Activated CD4-positive, alpha-beta T cell treated with anti-CD3 and anti-CD28 coated beads, Interleukin-2, amount 50 U/mL, for 1 hour (primary cell): Measurements from ENCODE around the gene BRSK2.

Source experiments
- DNase-seq: peaks from one replicate; pipeline ENCODE4 v3.0.0-alpha.2; 2020

The BRSK2 gene

DNA sequence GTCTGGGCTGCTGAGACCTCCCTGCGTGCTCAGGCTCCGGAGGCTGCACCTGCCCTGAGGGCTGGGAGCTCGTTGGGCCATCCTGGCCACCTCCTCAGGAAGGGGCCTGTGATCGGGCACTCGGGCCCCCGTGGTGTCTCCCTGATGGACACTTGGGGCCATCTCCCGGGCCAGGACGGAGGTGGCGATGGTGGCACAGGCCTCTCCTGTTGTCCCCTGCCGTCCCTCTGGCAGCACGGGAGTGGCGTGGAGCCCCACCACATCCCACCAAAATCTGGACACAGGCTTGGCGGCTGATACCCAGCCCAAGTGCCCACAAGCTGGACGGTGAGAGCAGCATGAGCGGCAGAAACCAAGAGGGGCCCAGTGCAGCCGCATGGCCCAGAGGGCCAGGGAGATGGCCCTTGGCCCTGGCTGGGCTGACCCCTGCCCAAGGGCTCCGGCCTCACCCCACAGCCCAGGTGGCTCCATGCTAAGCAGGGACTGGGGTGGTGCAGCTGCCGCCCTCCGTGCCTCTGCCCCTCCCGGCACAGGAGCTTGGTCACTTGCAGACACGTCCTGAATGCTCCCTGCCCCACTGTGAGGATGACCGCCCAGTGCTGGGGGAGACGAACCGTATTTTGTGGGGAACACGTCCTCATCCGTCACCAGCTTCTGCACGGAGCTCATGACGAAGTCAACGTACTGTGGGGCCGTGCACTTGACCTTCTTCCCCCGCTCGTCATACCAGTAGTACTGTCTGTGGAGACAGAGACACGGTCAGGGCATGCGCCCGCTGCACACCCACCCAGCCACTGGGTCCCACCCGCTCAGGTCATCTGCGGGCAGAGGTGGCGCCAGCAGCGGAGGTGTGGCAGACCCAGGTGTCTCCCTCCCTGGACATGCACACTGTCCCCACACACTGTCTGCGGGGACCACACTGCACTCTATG, 81.2 kb downstream of the BRSK2 start:
- no peak for DNase-seq

DNA sequence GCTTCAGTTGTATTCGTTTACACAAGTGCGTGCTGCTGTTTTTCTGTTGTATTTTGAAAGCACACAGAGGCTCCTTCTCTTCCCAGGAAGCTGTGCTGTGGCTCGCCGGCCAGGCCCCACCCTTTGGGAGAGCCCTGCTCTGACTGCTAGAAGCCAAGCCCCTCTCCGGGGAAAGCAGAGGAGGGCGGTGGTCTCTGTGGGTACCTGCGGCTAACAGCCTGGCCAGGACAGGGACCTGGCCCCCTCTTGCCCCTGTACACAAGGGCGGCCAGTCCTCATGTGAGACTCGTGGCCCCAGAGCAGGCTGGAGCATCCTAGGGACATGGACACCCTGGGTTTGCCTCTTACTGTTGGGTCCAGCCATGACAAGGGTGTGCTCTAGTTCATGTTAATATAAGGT, 82.0 kb downstream of the BRSK2 start:
- DNase-seq = no peak

DNA sequence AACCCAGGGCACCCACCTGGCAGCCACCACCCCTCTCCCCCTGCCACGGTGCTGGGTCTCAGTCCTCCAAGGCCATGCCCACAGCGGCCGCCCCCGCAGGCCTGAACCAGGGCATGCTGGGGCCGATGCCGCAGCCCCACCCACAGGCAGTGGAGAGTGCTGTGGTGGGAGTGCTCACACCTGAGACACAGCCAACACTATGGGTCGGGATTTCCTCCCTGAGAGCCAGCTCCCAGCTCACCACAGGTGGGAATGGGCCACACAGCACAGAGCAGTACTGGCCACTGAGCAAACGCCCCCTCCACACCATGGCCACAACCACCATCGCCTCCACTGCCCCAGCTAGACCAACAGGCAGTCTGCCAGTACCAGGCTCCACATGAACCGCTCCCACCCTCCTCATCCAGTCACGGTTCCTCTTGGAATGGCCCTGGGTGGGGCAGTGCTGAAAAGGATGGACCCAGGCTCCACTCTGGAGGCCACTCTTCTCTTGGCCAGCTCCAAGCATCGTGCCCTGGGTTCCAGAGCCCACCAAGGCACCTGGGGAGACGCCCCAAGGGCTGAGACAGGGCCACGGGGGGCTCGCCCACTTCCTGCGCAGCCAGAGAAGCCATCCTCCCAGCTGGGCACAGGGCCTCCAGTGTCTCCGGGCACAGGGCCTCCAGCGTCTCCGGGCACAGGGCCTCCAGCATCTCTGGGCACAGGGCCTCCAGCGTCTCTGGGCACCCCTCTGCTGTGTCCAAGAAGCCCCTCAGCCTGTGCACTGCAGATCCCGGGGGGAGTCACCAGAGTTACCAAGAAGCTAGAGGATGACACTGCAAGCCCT, 82.7 kb downstream of the BRSK2 start:
- no peak for DNase-seq

DNA sequence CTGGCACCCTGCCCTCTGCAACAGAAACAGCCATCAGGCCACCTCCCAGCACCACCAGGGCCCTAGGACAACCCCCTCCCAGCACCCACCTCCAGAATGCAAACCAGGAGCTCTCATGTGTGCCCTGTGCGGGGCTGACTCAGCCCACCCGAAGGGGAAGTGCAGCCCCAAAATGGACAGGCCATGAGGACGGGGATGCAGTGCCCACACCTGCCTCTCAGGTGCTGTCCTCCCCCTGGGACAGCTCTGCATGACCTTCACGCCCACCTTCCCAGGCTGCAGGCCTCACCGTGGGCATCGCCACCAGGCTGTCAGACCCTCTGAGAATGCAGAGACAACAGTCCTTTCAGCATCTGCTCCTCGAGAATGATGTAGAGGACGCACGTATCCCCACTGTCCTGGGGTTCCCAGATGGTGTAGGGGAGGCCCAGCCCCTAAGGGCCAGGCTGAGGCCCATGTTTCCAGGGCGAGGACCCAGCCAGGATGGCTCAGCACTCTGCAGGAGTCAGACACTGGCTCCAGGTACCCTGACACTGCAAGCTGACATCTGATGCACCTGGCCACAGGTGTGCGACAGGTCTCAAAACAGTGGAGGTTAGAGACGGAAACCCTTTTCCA, 83.4 kb downstream of the BRSK2 start:
- DNase-seq = no peak

DNA sequence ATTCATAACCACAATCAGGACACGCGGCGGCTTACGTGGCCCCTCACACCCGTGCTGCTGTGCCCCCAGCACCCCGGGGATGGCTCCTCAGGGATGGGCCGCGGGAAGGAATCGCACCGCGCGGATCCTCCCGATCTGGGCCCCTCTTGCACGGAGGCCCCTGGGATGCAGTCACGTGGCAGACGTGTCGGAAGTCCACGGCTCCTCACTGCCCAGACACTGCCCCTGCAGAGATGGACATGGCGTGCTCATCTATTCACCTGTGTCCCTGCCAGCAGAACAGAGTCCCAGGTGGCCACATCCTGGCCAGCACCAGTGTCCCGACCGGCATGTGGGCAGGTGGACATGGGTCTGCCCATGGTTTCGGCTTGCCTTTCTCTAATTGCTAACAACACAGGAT, 84.1 kb downstream of the BRSK2 start:
- DNase-seq = no peak

DNA sequence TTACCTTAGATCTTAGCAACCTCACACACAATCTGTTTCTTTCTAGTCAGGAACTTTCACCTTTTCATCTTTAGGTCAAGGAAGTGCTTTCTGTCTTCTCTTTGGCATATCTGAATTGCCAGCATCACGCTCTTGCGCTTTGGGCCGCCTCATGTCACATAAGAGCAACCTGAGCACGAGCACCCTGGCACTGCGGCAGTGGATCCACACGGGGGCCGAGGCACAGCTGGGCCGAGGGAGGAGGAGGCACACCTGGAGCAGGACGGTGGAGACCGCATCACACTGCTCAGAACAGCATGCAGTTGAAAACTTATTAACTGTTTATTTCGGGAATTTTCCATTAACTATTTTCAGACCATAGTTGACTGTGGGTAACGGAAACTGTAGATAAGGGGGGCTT, 86.1 kb downstream of the BRSK2 start:
- DNase-seq = no peak

DNA sequence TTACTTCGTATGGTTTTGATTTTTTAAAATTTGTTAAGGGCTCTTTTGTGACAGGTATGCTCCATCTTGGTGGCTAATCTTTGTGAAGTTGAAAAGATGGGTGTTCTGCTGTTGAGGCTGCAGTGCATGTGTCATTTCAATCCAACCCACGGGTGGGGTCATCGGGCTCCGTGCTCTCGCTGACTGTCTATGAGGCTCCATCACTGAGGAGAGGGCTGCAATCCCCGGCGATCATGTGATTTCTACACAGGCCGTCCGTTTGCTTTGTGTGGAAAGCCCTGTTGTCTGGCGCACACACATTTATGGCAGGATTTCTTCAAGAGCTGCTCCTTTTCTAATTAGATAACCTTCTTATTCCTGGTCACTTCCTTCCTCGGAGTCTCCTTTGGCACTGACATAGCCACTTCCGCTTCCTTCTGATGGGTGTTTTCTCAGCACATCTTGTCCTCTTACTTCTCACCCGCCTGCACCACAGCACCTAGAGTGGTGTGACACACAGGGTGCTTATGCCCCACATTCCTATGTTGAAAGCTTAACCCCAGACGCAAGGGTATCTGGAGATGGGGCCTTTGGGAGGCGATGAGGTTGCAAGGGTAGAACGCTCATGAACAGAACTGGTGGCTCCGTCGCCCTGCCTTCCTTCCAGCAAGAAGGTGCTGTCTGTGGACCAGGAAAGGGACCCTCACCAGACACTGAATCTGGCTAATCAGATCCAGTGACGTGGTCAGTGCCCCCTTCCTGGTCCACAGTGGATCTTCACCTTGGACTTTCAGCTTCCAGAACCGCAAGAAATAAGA, 87.4 kb downstream of the BRSK2 start:
- no peak for DNase-seq

DNA sequence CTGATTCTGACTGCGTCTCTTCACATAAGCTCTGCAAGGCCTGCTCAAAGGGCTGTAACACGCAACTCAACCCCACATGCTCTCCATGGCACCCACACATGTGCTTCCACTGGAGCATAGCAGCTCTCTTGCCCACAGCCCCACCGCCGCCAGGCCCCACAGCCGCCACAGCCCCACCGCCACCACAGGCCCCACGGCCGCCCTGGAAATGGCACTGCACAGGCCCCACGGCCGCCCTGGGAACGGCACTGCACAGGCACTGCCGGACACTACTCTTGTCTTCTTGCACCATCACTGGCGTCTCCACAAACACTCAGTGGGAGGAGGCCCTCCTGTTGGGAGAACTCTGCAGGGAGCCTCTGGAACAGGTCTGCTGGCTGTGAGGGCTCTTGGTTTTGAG, 88.3 kb downstream of the BRSK2 start:
- DNase-seq = no peak

DNA sequence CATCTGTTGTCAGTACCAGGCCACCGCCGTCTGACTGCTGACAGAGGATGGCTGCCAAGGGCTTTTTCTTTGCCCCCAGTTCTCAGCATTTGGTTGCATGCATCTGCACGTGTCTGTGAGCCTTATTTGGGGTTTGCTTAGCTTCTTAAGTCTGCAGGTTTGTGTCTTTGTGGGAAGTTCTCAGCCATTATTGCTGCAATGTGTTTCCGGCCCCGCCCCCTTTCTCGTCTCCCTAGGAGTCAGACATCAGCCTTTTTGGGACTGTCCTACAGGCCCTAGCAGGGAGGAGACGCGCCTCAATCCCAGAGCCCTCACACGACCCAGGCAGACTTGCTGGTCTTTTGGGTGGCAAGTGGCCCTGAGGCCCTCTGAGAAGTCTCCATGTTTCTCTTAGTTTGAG, 88.8 kb downstream of the BRSK2 start:
- no peak for DNase-seq

DNA sequence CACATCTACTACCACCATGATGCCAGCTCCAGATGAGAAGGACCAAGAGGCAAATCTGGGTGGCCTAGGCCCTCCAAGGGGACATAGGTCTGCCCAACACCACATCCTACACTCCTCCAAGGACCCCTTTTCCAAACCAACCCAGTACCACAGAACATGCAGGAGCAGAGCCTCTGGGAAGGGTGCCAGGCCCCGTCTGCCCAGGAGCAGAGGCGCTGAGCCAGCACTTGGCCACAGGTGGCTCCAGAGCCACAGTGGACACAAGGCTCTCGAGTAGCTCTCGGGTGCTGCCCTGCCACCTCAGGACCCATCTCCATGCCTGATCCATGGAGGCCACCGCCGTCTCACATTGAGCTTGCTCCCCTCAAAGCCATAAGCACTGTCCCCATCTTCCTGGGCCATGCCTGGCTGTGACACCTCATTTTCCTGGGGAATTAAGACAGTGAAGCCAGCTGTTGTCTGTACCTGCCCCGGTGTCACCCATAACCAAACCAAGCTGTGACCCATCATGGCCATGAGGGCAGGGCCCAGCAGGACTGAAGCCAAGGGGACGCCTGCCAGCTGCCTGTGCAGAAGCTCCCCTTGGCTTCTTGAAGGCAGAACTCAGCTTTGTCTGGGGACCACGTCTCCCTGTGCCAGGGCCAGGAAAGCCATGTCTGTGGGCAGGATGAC, 89.4 kb downstream of the BRSK2 start:
- no peak for DNase-seq

DNA sequence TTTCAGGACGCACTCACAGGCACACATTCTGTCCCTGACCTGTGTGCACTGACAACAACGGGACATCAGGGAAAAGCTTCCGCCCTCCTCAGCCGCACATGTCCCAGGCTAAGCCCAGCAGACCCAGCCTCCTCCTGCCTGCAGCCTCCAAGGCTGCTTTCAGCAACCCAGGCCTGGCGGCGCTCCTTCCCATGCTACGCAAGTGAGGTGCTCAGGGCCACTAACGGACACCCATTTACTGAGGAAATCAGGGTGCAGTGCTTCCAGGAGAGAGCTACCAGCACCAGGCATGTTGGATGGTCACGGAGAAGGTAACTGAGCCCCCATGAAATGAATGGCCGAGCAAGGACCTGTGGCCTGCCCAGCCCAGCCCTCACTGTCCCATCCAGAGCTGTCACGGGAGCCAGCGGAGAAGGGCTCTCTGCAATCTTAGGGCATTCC, 90.0 kb downstream of the BRSK2 start:
- DNase-seq = no peak

DNA sequence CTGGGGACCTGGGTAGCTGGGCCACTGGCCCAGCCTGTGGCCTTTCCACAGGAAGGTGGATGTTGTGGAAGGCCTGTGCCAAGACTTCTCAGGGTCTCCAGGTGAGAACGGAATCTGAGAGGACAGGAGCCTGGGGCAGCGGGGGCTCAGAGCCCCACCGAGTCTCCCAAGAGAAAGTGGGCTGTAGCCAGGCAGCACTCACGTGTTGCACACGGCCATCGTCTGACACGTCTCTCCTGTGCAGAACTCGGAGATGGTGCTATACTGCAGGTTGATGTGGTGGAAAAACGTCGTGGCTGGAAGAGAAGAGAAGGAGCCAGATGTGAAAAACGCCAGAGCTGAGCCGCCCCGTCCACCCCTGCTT, 90.4 kb downstream of the BRSK2 start:
- DNase-seq = no peak

DNA sequence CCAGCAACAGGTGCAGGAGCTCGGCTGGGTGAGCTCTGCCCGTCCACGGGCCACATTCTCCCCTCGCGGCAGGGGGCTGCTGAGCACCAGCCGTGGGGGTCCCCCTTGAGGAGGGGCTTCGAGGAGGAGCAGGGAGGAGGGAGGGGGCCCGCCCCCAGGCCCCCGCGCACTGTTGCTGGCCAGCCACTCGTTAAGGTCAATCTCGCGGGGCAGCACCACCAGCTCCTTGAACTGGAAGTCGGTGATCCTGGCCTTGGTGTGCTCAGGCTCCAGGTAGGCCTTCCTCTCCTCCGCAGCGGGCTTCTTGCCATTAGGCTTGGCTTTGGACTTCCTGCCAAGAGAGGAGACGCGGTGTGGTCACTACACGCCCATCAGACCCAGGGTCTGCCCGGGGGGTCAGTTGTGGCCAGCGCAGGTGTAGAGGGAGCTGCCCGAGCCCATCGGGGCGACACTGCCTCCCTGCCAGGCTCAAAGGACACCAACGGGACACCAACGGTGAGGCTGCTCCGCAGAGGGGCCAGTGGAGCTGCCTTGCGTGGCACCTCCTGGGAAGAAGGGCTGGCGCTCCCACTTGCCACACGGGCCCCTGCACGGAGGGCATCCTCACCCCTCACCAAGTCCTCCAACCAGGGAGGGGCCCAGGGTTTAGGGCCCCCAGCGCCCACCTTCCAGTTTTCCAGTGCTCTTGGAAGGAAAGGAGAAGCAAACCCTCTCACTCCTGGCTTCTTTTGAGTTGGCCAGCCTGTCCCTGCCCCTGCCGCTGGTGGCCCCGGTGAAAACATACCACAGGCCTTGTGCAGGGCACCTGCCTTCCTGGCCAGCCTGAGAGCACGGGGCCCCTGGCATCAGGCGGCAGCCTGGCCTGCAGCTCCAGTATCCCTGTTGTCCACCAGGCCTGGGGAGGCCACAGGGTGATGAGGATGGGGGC, 91.1 kb downstream of the BRSK2 start:
- DNase-seq = no peak

DNA sequence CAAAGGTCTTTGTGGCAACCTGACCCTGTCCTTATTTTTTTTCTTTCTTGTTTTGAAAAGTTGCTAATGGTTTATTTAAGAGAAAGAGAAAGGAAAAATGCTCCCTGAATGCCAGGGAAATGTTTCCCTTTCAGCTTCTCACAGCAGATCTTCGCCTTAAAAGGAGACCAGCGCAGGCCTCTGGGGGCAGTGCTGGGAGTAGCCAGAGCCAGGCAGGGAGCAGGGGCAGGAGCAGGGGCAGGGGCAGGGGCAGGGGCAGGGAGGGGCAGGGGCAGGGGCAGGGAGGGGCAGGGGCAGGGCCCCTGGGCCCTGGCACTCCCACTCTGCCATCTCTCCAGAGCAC, 91.7 kb downstream of the BRSK2 start:
- DNase-seq = no peak

DNA sequence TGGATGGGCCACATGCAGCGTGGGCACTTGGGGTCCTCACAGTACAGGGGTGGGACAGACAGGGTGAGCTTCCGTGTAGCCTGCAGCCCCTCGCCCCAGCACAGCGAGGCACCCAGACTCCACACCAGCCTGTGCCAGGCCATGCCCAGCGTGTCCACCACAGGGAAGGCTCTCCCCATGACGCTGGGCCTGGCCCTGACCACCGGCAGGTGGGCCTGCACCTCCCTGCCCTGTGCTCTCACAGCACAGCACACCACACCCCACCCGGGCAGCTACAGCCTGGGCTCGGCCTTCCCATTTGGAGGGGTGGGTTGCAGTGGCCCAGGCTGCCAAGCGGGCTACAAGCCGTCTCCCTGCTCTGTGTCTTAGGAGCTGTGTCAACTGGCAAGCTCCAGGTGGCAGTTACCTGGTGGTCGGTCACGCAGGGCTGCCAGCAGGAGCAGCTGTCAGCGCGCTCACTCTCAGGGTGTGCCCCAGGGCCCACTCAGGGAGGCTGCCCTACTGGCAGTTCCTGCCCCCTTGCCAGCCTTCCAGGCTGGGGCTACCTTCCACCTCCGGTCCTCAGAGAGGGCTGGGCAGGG, 92.2 kb downstream of the BRSK2 start:
- DNase-seq = no peak

DNA sequence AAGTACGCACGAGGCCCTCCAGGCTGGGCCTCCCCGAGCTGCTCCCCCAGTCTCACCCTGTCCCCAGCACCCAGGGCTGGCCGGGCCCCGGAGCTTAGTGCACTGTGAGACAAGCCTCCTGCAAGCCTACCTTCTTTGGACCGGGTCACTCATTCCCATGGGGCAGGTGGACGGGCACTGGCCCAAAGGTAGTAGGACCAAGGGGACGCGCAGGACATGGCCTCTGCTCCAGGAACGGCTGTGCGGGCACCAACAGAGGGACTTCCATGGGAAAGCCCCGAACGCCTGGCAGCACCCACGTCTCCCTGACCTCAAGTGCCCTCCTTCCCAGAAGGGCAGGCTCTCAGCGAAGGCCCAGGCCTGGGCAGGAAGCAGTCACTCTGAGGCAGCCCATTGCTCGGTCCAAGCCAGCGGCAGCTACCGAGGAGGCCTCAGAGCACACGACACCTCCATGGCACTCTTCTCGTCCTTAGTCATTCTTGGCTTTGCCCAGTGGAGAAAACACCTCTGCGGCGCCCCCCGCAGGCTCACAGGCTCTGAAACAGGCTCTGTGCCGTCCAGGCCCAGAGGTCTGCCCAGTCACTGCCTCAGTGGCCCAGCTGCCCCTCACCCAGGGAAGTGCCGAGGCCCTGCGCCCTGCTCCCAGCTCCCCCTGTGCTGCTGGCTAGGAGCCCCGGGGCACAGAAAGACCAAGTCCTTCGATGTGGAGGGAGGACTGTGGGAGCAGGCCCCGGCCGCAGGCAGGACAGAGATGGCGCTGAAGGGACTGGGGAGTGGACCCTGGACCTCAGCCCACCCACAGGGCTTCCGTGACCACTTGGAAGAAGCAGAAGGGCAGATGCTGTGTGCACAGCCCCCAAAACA, 93.1 kb downstream of the BRSK2 start:
- DNase-seq = no peak

DNA sequence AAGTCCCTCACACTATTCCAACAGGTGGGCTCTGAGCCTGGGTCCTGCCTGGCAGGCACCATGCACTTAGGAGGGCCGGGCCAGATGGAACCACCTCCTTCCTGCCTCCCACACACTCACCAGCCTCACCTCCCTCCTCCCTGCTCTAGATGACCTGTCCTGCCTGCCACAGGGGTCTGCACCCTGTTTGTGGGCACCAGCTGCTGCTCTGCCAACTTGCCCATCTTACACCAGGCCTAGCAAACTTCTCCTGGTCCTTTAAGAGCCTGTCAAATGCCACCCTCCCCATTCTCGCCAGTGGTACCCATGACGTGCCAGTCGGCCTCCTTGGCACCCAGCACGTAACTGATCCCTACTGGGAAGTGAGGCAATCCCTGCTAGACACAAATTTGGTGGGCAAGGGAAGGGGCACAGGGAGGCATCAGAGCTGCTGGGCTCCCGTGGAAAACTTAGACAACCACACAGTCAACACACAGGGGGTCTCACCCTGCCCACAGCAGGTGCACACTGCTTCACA, 93.8 kb downstream of the BRSK2 start:
- no peak for DNase-seq

DNA sequence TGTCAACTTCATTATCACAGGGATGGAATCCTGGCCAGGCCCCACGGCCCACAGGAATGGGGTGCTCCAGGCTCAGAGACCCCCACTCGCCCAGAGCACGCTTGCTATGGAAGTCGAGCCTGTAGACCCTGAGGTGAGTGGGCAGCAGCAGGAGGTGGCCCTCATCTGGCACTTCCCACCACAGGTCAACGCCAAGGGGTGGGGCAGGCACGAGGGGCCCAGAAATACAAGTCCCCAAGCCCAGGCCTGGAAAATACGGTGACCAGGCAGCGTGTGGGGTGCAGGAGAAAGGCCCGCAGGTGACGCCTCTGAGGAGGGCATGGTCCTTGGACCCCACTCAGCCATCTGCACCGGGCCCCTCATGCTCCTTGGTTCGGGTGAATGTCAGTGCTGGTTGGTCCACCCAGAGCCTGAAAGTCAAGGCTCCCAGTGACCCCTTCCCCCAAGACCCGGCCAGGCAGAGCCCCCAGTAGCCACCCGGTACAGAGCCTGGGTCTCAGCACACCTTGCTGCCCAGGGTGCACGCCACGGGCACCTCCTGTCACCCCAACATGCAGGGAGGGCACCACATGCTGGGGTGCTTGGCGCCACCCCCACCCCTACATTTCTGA, 94.4 kb downstream of the BRSK2 start:
- no peak for DNase-seq
